Activated naive CD8-positive, alpha-beta T cell treated with anti-CD3 and anti-CD28 coated beads, Interleukin-2, amount 50 U/mL, for 24 hours (primary cell): ENCODE results near the gene PRCD.
A peak's percentile ranks its signal among the peaks of the same experiment; 100 is the strongest.
"Not testable (repeated sequence)": the region's sequence is repeated elsewhere in the genome, so short reads cannot be mapped to it uniquely, and the experiment has no call there.

ENCODE experiments used
- ATAC-seq: fragments of 150-1000 bp; cut with Tn5 transposase; one replicate; pipeline ENCODE4 v1.10.0; 2021
- DNase-seq: peaks from one replicate; pipeline ENCODE4 v3.0.0; 2021
- H3K27ac Mint-ChIP-seq: one replicate; pipeline ENCODE4 v1.8.0; 2021; ENCODE audit warnings: mild to moderate bottlenecking, mixed read lengths
- H3K27me3 Mint-ChIP-seq: one replicate; pipeline ENCODE4 v1.8.0; 2021; ENCODE audit warnings: mixed read lengths
- H3K36me3 Mint-ChIP-seq: one replicate; pipeline ENCODE4 v1.8.0; 2021; ENCODE audit warnings: low read depth, mixed read lengths
- H3K4me1 Mint-ChIP-seq: one replicate; pipeline ENCODE4 v1.8.0; 2021; ENCODE audit warnings: mixed read lengths
- H3K4me3 Mint-ChIP-seq: one replicate; pipeline ENCODE4 v1.8.0; 2021; ENCODE audit warnings: mild to moderate bottlenecking, moderate library complexity, mixed read lengths
- H3K9me3 Mint-ChIP-seq: one replicate; pipeline ENCODE4 v1.8.0; 2021; ENCODE audit warnings: mixed read lengths

PRCD gene

GRCh38 chr17:76560036-76560876, 20.4 kb downstream of the PRCD start:
- Mint-ChIP-seq H3K27me3 (no peaks in the 10 kb centered on the region), H3K36me3 (peaks cover 66% of the 10 kb centered on the region), H3K4me3 (peak overlapping the region; percentile 99), H3K9me3 (no peaks in the 10 kb centered on the region), H3K27ac (peak overlapping the region; percentile 99), H3K4me1 (peaks cover 72% of the 10 kb centered on the region)
- no peak for ATAC-seq
- no peak for DNase-seq

GRCh38 chr17:76560877-76561221, 21.0 kb downstream of the PRCD start:
- peaks cover 74% of the 10 kb centered on the region for H3K4me1 Mint-ChIP-seq
- H3K36me3 Mint-ChIP-seq = peaks cover 72% of the 10 kb centered on the region
- ATAC-seq = no peak
- no peaks in the 10 kb centered on the region for H3K9me3 Mint-ChIP-seq
- peak overlapping the region; percentile 99 for H3K27ac Mint-ChIP-seq
- no peaks in the 10 kb centered on the region for H3K27me3 Mint-ChIP-seq
- no peak for DNase-seq
- H3K4me3 Mint-ChIP-seq = peak overlapping the region; percentile 99

DNA sequence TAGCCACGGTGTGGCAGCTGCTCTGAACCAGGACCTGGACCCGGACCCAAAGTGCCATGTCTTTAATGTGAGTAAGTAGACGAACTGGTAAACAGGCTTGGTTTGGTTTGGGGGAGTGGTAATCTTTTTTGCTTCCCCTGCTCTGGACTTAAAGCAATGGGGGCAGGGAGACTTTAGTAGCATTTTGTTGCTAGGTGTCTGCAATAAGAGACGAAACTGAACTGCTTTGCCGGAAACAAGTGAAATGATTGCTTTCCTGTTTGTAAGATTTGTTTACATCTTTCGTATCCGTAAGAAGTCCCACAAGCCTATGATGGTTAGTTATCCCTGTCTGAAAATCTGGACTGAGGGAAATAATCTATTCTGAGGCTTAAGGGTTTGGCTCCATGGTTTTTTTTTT, 21.5 kb downstream of the PRCD start:
- DNase-seq = no peak
- H3K4me1 Mint-ChIP-seq = peaks cover 77% of the 10 kb centered on the region
- H3K9me3 Mint-ChIP-seq = no peaks in the 10 kb centered on the region
- peak overlapping the region; percentile 99 for H3K4me3 Mint-ChIP-seq
- peak overlapping the region; percentile 99 for H3K27ac Mint-ChIP-seq
- no peak for ATAC-seq
- H3K36me3 Mint-ChIP-seq = peaks cover 77% of the 10 kb centered on the region
- H3K27me3 Mint-ChIP-seq = no peaks in the 10 kb centered on the region

DNA sequence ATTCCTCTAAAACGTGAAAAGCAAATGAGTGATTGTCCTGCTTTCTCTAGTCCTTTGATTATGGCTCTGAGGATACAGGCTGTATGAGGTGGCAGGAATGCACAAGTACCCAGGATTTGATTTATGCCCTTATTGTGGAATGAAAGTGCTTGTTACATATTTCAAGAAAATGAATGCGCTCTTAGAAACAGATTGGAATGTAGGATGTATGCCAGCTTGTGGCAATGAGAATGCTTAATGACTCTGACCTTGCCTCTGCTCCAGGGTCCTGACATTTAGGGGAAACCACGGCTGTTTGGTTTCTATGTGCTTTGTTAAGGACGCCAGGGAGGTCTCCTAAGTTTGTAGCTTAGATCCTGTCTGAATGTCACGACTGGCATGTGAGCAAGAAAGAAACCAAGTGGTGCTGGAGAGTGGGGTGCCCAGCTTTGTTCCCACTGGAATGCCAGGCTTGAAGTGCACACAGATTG, 22.0 kb downstream of the PRCD start:
- H3K9me3 Mint-ChIP-seq = no peaks in the 10 kb centered on the region
- H3K36me3 Mint-ChIP-seq = peaks cover 79% of the 10 kb centered on the region
- no peak for DNase-seq
- peak overlapping the region; percentile 99 for H3K4me3 Mint-ChIP-seq
- H3K27ac Mint-ChIP-seq = peak overlapping the region; percentile 99
- H3K4me1 Mint-ChIP-seq = peaks cover 76% of the 10 kb centered on the region
- no peaks in the 10 kb centered on the region for H3K27me3 Mint-ChIP-seq
- no peak for ATAC-seq

DNA sequence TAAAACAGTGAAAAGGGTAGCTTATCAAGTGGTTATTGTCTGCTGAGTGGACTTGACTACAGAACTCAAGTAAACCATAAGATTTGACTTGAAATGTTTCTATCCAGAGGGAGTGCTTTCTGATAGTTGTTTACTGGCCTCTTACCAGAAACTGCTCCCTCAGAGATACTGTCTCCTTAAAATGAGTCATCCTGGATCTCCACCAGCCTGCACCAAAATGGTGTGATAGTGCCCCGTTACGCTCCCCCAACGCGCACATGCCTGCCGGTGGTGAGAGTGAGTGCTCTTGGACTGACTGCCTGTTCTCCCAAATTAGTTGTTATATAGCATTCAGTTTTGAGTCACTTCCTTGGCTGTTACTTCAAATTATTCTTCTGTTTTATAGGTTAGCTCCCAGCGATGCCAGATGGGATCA, 22.9 kb downstream of the PRCD start:
- no peaks in the 10 kb centered on the region for H3K27me3 Mint-ChIP-seq
- H3K4me3 Mint-ChIP-seq = peak overlapping the region; percentile 39
- H3K36me3 Mint-ChIP-seq = peaks cover 80% of the 10 kb centered on the region
- DNase-seq = no peak
- H3K9me3 Mint-ChIP-seq = no peaks in the 10 kb centered on the region
- peaks cover 75% of the 10 kb centered on the region for H3K4me1 Mint-ChIP-seq
- peak; percentile 11 for ATAC-seq
- H3K27ac Mint-ChIP-seq = peak overlapping the region; percentile 68

DNA sequence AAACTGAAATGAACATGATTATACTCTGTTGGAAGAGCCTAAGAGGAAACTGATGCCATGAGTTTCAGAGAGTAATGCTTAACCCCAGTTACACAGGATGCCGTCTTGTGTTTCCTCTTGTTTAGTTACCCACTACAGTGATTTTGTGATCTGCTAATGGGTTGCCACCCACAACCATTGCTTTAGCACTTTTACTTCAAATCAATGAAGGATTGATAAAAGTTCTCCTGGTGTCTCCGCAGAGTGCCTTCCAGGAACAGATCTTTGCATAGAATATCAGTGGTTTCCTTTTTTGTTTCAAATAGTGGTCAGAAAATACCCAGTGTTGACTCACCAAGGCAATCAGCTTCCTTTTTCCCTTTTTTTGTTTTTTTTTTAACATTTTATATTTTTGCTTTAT, 23.5 kb downstream of the PRCD start:
- Mint-ChIP-seq H3K4me3 (peak overlapping the region; percentile 39), H3K36me3 (peaks cover 73% of the 10 kb centered on the region), H3K4me1 (peaks cover 79% of the 10 kb centered on the region), H3K27ac (peak overlapping the region; percentile 19)
- not testable (repeated sequence) for H3K9me3 Mint-ChIP-seq, ATAC-seq, DNase-seq, H3K27me3 Mint-ChIP-seq

DNA sequence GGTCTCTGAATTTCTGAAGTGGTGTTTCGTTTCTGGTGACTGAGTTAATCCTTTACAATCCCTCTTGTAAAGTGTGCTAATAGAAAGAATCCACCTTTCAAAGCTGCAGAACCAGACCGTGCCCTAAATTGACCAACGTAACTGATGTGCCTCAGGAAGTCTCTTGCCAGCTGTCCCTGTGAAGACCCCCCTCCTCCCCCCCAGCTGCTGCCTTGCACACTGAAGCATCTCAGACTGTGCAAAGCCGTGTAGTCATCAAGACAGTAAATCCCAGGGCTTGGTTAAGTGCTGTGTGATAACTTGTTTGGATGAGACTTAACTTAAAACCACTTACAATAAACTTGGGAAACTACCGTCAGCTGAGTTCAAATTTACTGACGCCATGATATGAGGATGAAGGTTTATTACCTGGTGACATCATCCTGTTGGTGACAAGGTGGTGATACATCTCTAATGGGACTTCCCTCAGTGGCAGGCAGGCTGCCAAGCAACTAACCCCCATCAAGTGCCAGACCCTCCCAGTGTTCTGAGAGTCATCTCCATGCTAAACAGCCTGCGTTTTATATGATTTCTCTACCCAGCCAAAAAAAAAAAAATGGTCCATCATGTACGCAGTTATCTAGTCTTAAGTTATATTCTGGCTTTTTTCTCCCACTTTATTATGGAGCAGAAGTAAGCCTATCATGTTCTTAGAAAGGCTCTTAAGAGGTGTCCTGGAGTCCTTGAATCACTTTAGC, 25.3 kb downstream of the PRCD start:
- H3K4me1 Mint-ChIP-seq = peaks cover 68% of the 10 kb centered on the region
- H3K36me3 Mint-ChIP-seq = peaks cover 56% of the 10 kb centered on the region
- H3K4me3 Mint-ChIP-seq = peak overlapping the region; percentile 21
- peak; percentile 56 for ATAC-seq
- H3K9me3 Mint-ChIP-seq, DNase-seq, H3K27me3 Mint-ChIP-seq: not testable (repeated sequence)
- peak overlapping the region; percentile 75 for H3K27ac Mint-ChIP-seq

DNA sequence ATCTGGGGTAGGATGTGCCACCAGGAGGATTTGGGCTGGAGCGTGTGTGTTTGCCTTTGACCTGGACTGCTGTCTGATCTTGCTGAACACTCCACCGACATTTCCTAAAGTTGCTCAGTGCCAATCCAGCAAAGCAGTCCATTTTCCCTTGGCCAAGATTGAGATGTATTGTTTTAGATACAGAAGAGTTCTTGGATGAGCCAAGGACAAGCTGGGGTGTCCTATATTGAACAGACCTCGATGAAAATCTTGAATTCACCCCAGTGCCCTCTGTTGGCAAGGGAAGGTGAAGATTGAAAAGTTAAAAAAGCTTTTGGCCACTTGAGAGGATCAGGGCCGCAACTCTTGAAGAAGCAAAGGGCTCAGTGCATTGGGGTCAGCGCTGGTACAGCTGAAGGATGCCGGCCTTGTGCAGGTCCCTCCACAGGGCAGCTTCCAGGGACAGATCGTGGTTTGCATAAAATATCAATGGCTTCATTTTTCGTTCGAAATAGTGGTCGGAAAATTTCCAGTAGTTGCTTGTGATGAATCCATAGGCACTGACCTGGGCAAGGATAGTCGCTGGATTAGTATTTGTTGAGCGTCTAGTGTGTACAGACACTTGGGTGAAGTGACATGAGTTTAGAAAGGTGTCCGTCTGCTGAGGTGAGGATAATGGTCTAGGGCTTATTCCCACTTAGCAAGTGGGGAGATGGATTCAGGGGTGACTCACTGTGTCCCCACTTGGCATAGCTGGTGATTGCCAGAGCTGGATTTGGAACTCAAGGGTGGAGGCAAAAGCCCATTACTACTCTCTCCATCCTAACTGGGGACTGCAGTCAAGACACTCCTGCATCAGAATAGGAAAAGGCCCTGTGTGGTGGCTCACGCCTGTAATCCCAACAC, 26.1 kb downstream of the PRCD start:
- H3K27ac Mint-ChIP-seq = peak overlapping the region; percentile 75
- ATAC-seq (no peak), DNase-seq (no peak)
- peaks cover 48% of the 10 kb centered on the region for H3K36me3 Mint-ChIP-seq
- no peak overlapping the region for H3K4me3 Mint-ChIP-seq
- peaks cover 60% of the 10 kb centered on the region for H3K4me1 Mint-ChIP-seq
- H3K27me3 Mint-ChIP-seq = no peaks in the 10 kb centered on the region
- H3K9me3 Mint-ChIP-seq = no peaks in the 10 kb centered on the region

DNA sequence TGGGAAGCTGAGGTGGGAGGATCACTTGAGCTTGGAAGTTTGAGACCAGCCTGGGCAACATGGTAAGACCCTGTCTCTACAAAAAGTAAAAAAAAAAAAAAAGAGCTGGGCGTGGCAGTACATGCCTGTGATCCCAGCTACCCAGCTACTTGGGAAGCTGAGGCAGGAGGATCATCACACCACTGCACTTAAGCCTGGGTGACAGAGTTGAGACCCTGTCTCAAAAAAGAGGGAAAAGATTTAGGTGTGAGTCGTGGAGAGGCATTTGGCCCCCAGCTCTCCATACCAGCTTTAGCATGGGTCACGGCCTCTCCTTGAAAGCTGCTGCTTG, 26.7 kb downstream of the PRCD start:
- Mint-ChIP-seq H3K4me3 (no peak overlapping the region), H3K36me3 (peaks cover 42% of the 10 kb centered on the region), H3K9me3 (no peaks in the 10 kb centered on the region), H3K4me1 (peaks cover 54% of the 10 kb centered on the region), H3K27ac (no peak overlapping the region), H3K27me3 (no peaks in the 10 kb centered on the region)
- ATAC-seq (no peak), DNase-seq (no peak)

- peaks cover 50% of the 10 kb centered on the region for H3K4me1 Mint-ChIP-seq
- no peak overlapping the region for H3K4me3 Mint-ChIP-seq
- H3K36me3 Mint-ChIP-seq = peaks cover 38% of the 10 kb centered on the region
- ATAC-seq (no peak), DNase-seq (no peak)
- H3K9me3 Mint-ChIP-seq = no peaks in the 10 kb centered on the region
- no peaks in the 10 kb centered on the region for H3K27me3 Mint-ChIP-seq
- H3K27ac Mint-ChIP-seq = no peak overlapping the region
Observed at GRCh38 chr17:76566988-76567431, 27.2 kb downstream of the PRCD start.

- Mint-ChIP-seq H3K27ac (peak overlapping the region; percentile 45), H3K27me3 (no peaks in the 10 kb centered on the region), H3K9me3 (no peaks in the 10 kb centered on the region), H3K4me1 (peaks cover 43% of the 10 kb centered on the region), H3K36me3 (peaks cover 32% of the 10 kb centered on the region), H3K4me3 (no peak overlapping the region)
- peak; percentile 6 for ATAC-seq
- no peak for DNase-seq
Observed at GRCh38 chr17:76567634-76568432, 28.0 kb downstream of the PRCD start.

- no peak for ATAC-seq
- Mint-ChIP-seq H3K36me3 (peaks cover 26% of the 10 kb centered on the region), H3K9me3 (no peaks in the 10 kb centered on the region), H3K27me3 (no peaks in the 10 kb centered on the region), H3K27ac (no peak overlapping the region), H3K4me3 (no peak overlapping the region), H3K4me1 (peaks cover 36% of the 10 kb centered on the region)
- DNase-seq = no peak
Observed at GRCh38 chr17:76568811-76569221, 29.0 kb downstream of the PRCD start.

DNA sequence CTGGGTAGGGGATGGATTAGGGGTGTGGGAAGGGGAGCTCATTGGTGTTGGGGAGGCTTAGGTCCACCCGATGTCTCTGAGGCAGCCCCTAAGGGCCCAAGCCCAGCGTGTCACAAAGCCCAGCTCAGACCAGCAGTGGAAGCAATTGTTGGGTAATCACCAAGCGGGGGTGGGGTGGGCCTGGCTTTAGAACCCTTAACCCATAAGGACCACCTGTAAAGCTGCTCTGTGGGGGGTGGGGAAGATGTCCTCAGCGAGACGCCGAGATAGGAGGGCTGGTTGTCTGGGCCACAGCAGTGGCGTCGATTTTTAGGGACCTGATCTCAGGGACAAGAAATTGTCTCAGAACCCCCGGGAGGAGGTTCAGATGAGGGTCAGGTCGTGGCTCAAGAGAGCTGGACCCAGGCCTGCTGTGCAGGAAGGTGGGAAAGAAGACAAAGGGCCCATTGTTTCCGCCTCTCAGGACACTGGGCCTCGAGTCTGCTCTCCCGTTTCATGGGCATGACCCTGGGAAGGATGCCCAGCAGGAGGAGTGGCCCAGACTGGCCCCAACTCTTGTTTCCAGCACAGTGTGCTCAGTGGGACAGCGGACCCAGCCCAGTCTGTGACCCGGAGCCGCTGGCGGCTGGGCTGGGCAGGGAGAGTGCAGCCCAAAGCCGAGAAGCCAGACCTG, 29.9 kb downstream of the PRCD start:
- peaks cover 21% of the 10 kb centered on the region for H3K36me3 Mint-ChIP-seq
- H3K9me3 Mint-ChIP-seq = no peaks in the 10 kb centered on the region
- no peak for DNase-seq
- no peak for ATAC-seq
- H3K27ac Mint-ChIP-seq = no peak overlapping the region
- peaks cover 32% of the 10 kb centered on the region for H3K4me1 Mint-ChIP-seq
- no peak overlapping the region for H3K4me3 Mint-ChIP-seq
- H3K27me3 Mint-ChIP-seq = no peaks in the 10 kb centered on the region
